ENCODE data around the gene TMEM86A.

TMEM86A gene

GRCh38 chr11:18754308-18754707 lies 55.7 kb downstream of the TMEM86A start:
- Histone ChIP-seq H3K27ac (ENCODE audit: low read length) (no peak overlapping the region), H3K4me1 (ENCODE audit: control insufficient read depth, insufficient read depth, low read length) (peaks cover 2% of the 10 kb centered on the region; the same call in 1 of the 2 replicates), H3K36me3 (ENCODE audit: control insufficient read depth, insufficient read depth, low read length) (no peaks in the 10 kb centered on the region), H3K9me3 (ENCODE audit: control insufficient read depth, insufficient read depth, low read length) (no peaks in the 10 kb centered on the region), H3K27me3 (ENCODE audit: control insufficient read depth, insufficient read depth, low read length) (no peaks in the 10 kb centered on the region), H3K4me3 (ENCODE audit: low read length) (no peak overlapping the region)
- whole genome bisulfite sequencing (ENCODE audit: insufficient coverage, insufficient read length): no CpG with 5 or more reads among the region's 5 CpGs
- DNase-seq (ENCODE audit: low read depth, low spot score): no peak

Measured in iPS DF 6.9 (cell line).